Activated effector memory CD4-positive, alpha-beta T cell treated with anti-CD3 and anti-CD28 coated beads, Interleukin-2, amount 50 U/mL, for 16 hours (primary cell): ENCODE data around the gene ARHGAP11A.

ENCODE experiments used
- DNase-seq: peaks from one replicate; pipeline ENCODE4 v3.0.0-alpha.2; 2020

ARHGAP11A gene

DNA sequence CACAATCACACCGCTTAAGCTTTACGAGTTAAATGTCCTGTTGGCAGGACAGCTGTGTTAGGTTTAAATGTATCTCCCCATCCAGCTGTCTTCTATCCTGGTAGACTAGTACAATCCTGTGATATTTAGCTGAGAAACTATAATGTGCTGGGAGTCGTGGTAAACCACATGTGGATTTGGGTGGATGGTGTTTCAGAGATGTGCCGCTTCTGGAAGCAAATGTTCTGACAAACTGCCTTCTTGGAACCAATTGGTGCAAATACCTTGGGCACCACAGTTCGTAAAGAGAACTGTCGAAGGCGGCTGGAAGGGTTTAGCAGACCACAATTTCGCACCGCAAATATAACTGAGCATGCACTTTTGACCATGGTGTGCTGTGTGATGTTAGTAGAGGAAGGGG lies 41.2 kb downstream of the ARHGAP11A start:
- DNase-seq = no peak

DNA sequence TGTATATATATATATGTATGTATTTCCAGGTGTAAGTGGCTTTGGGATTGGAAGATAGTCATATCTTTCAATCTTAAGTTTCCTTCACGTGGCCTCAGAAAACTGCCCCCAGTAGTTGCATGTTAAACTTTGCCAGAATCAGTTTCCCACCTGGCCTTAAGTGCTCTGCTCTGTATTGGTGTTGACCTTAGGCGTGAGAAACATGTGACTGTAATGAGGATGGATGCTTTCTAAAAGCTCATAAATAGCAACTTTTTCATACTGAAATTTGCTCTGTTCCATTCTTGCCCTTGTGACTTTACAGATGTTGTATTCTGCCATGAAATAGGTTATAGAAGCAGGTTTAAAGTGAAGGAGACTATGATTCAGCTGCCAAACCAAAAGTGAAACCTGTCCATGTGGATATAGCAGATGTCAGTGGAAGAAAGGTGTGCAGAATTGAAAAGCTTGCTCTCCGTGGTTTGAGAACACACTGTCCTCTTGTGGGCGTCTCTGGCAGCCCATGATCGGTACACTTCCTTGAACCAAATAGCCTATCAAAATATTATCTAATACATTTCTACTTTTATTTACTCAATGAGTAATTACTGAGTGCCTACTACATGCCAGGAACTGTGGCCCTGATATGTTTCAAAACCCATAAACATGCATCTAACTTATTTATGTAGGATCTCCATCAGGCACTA lies 42.0 kb downstream of the ARHGAP11A start:
- DNase-seq = no peak

DNA sequence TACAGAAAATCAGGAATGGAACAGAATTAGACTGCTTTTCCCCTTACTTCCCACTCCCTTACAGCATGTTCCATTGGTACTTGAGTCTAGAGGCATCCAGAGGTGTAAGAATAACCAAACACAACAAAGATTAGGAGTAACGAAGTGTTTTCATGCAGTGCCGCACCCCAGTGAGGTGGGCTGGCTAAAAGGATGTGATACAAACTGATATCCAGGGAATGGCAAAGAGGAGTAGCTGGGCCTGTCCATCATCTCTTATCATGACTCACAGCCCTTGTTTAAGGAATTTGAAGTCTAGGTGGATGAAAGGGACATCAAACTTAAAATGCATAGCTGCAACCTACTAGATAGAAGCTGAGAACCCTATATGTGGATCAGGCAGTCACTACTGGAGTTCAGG lies 42.6 kb downstream of the ARHGAP11A start:
- no peak for DNase-seq

DNA sequence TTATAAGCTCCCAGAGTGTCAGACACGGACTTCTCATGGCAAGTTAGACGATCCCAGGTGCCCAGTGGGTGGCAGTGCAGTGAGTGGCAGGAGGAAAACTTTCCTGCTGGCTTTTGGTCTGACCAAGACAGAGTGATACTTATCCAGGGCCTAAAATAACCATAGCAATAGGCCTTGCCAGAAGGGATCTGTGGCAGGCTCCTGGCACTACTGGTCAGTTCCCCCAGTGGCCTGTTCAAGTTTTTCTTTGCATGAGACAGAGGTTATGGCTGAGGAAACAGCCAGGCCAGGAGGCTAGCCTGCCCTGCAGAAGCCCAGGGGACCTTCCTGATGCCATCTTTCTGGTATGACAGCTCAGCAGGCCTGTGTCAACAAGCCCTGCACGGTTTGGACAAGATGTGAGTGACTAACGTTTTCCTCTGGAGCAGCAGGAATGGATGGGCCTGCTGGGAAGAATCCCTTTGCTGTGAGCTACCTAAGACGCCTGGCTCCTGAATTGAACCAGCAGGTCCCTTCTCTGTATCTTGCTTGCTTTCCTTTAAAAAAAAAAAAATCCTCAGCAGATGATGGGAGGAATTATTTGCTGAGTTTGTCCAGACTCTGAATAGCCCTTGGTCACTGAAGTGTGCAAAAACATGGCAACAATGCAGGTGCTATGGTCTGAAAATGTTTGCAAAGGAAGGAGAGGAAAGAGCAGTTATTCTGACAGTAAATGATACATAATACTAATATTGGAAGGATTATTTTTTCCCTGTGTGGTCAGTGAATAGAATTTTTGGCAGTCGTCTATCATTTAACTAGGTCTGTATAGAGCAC lies 44.2 kb downstream of the ARHGAP11A start:
- DNase-seq = no peak

DNA sequence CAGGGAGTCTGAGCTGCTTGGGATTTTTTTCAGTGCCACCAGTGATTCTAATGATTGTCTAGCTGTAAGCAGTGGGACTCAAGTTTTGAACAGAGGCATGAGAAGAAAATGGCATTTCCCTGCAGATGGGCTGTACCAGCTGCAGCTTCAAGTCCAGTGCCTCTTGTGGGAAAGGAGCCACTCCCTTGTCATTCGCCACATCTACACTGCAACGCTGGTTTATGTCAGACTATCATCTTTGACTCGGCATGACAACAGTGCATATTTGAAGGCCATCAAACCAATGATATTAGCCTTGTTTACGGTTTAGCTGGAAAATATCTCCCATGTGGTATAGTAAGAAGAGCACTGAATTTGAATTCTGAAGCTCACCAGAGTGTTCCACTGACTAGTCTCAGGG lies 48.4 kb downstream of the ARHGAP11A start:
- DNase-seq = no peak

DNA sequence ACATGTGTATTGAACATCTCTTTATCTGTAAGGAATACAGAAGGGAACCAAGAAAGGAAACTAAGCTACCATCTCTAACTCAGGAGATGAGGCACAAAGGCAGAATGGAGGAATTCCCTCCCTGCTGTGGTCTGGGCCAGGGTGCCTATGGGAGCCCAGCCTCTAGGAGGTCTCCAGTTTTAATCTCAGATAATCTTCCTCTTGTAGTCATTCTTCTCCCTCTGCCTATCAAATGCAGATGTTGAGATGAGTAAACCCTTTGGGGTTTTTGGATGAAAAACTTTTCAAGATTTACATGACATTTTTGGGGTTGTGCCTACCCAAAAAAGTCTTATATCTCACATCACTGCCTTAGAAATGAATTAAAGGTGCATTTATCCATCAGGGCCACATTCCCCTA lies 49.5 kb downstream of the ARHGAP11A start:
- no peak for DNase-seq

DNA sequence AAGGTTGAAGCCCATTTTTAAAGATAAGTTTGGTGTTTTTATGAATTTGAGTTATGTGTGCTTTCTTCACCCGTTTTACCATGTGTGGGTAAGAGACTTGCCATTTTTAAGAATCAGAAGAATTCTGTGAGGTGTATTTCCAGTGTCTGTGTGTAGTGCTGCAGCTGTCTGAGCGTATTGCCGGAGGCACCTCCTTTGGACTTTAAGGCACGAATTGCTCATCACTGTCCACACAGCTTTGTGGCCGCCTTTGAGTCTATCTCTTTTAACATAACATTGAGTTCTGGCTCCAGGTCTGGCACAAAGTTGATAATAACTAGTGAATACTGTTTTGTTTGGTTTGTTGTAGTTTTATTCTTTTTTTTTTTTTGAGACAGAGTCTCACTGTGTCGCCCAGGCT lies 52.0 kb downstream of the ARHGAP11A start:
- no peak for DNase-seq

DNA sequence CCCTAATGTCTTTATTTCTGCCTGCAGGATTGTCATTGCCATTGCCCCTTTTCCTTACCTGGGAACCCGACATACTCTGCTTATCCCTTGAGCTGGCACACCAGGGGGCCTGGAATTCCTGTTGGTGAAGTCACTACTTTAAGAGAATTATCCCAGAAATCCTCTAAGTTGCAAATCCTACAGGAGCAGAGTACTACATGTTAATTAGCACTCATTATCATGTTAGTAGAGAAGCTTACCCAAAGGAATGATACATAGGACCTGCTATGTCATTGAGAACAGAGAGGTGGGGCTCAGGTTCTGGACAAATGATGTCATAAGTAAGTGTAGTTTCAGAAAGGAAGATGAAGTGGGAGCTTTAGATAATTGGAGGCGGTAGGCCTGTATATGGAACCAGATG lies 53.6 kb downstream of the ARHGAP11A start:
- DNase-seq = no peak

DNA sequence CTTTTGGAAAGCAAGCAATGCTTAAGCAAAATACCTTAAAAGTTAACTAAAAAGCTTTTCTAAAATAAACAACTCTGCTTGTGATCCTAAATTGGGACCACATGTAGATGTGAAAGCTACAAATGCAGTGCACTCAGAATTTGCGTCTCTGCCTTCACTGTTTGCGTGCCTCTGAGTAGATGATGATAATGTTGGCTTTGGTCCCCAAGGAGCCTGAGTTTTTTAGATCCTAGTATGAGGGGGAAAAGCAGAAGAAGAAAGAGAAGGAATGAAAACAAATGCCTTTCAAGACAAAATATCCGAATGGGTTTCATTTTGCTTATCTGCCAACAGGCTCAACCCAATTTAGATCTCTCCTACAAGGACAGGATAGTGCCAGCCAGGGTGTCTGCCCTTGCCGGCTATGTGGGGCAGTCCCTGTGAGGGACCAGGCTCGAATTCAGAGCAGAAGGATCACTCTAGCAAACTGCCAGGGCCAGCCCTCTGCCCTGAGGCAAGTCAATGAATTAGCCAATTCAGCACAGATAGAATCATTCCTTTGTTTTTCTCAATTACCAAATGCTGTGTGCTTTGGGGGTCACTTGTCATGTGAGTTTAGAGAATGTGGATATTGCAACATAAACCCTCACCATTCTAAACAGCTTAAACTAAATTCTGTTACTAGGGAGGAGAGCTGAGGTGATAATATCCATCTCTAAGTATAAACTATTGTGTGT lies 54.8 kb downstream of the ARHGAP11A start:
- no peak for DNase-seq

DNA sequence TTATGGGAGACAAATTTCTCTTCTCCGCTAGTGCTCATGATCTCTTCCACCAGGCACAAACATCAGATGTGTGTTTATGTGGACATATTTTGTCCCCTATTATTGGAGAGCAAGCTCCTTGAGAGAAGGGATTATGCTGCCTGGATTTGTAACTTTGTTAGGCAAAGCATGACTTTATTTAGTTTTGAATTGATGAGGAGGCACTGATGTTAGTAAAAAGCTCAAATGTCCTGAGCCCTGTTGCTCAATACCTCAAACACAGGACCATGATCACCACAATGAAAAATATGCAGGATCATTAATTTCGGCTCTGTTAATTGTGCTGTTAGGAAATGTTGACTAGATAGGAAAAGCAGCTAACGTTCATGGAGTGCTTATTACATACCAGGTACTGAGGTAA lies 55.3 kb downstream of the ARHGAP11A start:
- DNase-seq = no peak

DNA sequence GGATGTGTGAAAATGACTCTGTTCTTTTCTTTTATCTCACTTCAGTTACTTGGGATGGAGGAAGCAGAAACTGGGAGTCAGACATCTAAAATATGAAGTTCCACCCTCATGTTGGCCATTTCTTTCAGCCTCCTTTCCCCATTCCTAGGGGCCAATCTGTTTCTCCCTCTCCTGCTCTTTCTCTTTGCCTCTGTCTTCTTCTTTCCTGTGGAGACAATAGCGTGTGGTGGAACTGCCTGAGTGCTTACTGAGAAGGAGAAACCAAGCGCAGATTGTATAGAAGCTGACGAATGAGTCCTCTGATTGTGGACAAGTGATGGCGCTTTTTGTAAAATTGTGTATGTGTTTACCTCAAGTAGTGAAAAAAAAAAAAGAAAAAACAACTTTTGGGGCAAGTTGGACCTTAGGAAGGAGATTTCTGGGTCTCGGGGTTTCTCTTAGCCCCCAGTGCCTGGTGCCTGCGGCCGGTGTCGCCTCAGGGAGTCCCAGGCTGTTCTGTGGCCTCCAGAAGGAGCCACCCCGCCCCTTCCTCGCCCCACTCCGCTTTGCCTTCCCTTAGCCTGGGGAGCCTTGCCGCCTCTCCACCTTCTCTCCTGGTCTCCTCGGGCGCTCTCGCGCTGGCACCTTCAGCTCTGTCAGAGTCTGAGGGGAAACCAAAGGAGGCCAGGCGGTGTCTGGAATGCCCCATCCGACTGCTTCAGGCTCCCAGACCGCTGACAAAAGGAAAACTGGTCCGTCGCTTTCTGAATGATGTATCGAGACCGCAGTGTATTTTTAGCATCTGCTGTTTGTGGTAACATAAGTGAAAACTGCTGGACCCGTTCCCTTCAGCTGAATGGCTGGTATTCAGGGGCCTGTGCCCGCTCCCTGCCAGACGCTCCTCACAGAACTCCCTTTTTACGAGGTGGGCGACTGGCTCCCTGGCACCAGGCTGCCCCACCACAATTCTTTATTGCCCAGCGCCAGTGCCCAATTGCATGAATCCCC lies 56.3 kb downstream of the ARHGAP11A start:
- DNase-seq = no peak

DNA sequence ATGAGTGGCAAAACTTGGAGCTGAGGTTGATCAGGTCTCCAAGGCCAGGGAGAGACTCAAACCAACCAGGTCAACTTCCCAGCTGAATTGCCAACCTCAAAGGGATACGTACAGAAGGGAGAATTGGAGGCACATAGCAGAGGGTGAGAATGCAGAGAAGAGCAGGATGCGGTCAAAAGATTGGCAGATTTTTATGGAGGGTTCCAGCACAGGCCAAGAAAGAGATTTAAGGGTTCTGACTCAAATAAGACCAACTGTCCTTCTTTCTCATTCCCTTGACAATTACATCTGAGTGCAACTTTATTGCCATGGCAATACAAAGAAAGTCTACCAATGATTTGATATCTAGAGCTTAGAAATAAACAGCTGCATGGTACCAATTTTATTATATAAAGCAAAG lies 59.4 kb downstream of the ARHGAP11A start:
- DNase-seq = no peak

DNA sequence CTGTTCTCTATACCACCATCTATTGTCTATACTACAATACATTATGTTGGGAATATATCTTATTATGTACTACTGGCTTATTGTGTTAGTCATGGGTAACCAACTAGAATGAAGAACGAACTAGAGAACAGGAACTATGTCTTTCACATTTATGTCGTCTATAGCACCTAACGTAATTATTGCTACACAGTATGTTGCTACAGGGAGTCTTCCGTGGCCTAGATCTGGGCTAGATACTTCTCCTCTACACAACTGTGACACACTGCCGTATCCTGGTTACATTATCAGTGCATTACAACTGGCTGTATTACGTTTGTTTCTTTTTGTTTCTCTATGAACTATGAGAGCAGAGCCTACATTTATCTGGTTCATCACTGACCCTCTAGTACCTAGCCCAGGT lies 60.2 kb downstream of the ARHGAP11A start:
- DNase-seq = no peak

DNA sequence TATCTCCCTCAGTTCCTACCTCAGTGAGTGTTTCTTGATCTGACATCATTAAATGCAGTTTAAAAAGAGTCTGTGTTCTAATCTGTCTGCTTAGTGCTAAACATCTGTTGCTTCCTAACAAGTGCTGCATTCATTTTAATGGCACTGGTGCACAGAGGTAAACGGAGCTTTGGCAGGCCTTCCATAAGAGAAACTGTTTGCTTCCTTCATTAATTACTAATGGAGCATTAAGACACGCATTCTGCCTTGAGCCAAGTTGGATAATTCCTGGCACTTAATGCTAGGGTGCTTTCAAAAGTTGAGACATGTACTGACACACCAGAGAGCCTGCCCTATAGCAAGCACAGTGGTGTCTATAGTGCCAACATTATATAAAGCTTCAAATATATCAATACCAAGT lies 60.9 kb downstream of the ARHGAP11A start:
- DNase-seq = no peak

DNA sequence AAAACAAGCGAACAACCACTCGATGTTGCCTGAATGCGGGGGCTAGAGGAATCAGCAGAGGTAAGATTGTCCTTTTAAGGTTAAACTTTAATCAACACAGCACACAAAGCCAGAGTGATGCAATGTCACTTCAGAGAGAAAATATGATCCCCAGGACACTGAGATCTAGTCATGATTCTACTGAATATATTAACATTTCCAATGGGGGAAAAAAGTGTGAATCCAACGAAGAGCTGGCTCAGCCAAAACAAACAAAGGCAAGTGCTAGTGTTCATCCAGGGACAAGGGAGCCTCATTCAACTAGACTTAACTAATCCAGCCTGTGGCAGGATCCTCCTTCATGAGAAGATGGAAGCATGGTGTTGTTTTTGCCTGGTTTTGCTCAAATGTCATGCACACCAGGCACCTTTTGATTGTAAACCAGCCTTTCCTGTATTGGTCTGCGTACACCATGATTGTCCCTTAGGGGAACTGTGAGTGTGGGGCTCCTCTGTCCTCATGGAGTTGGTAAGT lies 62.0 kb downstream of the ARHGAP11A start:
- DNase-seq = no peak

DNA sequence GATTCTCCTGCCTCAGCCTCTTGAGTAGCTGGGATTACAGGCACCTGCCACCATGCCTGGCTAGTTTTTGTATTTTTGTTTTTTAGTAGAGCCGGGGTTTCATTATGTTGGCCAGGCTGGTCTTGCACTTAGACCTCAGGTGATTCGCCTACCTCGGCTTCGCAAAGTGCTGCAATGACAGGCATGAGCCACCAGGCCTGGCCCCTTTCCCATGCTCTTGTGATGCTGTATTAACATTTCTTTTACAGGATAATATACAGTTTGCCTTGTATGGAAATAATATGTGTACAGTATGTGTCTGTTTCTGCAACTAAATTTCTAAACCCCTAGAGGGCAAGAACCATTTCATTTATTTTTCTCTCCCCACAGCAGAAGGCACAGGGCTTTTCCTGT lies 64.0 kb downstream of the ARHGAP11A start:
- no peak for DNase-seq

DNA sequence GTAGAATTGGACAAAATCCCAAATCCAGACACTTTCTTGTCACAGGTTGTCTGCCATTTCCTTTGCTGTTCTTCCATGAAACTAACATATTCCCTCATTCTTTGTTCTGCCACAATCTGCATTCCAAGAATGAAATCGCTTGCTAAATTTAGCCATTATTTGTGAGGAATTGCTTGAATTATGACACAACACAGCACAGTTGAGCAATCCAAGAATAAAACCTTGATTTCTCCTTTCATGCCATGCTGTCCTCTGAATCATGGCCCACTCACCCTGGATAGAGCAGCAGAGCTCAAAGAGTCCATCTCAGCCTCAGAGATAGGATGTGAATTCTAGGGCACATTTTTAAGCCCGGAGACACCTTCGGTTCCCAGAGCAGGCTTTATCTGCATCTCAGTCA lies 67.3 kb downstream of the ARHGAP11A start:
- DNase-seq = no peak

DNA sequence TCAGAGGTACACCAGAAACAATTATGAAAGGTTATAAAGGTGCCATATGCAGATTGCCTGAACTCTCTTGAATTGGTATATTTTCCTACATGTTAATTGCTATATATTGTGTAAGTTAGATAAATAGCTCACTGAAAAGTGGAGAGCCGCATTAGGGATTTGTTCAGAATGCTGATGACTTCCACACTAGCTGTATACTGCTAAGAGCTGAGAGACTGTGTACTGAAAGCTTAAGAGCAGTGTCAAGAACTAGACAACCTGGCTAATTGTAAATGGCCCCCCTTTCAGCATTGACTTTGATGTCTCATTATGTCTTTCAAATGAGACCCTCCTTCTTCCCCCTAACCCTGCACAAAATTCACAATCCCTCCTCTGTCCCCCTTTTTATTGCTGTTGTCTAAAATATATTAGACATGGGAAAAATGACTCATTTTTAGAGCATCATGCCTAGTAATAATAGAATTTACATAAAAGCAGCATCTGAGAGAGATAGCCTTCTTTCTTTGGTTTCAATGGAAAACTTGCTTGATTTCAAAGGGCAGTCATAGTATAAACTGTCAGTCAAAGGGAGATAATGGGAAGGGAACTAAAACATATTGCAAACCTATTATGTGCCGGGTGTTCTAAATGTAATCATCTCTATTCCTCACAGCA lies 67.8 kb downstream of the ARHGAP11A start:
- DNase-seq = no peak

DNA sequence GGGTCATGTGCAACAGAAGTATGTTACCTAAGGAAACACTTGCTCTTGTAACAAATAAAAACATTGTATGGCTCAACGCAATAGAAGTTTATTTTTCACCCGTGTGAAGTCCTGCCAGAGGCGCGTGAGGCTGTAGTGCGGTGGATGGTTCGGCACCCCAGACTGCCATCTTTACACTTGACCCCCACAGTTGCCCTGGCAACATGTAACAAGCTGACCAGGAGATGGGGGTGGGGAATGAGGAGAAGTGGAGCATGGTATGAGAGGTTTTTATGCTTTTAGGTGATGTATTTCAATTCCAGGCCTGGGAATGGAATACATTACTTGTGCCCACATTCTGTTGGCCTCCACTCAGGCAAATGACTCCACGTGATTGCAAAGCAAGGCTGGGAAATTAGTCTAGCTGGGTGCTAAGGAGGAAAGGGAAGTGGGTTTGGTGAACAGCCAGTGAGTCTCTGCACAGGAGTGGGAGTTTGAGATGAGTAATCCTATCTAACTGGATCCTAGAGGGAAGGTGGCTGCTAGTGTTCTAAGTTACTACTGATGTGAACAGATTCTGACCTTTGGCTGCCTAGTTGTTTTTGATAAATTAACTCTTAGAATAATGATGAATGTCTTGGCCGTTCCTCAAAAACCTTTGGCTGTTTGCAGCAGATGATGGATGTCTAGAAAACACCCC lies 68.7 kb downstream of the ARHGAP11A start:
- DNase-seq = no peak

DNA sequence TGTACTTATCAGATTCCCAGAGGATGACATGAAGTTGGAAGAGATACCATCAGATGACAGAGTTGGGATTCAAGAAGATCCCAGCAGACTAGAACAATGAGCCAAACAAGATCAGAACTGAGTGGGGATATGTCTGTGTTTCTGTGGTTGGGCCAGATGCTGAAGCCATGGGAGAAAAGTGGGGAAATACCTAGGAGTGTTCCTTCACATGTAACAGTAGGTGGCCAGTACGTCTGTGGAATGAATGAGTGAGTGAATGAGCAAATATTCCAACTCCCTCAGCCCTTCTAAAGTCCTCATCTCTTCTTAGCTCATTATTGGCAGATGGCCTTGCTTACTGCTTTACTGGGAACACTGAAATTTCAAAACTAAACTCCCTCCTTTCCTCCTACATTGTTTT lies 70.3 kb downstream of the ARHGAP11A start:
- no peak for DNase-seq

DNA sequence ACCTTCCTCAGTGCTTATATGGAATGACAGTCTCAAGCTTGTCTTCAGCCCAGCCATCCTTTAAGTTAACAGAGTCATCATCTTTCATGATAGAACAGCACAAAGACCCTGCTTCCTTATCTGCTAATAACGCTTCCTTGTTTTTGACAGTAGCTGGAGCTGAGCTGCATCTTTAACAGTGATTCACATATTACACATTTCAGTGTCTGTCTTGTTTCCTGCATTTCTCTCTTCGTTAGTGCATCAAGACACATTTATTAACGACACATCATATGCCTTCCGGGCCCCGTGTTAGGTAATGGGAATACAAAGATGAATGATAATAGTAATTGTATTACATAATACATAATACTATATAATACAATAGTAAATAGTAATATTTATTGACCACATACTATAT lies 72.3 kb downstream of the ARHGAP11A start:
- DNase-seq = no peak
